Fibroblast of skin of right quadriceps (primary cell): Measurements from ENCODE around the gene MYOCOS.

Source experiments
- DNase-seq: peaks from one replicate; pipeline ENCODE4 v3.0.0-alpha.2; 2013

MYOCOS gene

GRCh38 chr1:171663854-171664575, 42.0 kb downstream of the MYOCOS start:
- DNase-seq, result no peak

DNA sequence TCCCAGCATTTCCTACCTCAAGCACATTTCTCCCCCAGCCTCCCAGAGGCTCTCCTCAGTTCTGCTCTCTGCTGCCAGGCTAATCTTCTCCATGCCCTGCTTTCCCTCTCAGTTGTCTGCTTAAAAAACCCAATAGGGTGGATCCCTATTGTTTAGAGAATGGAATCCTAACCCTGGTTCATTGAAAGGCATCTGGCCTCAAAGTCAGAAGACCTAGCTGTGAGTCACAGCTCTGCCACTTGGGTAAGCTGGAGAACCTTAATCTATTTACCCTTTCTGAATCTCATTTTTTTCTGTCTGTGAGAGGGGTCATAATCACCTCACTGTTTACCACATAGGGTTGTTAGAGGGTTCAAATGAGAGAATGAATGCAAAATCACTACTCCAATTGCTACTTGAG, 42.9 kb downstream of the MYOCOS start:
- DNase-seq, result no peak

- DNase-seq, result no peak
Observed at GRCh38 chr1:171666114-171666769, 44.2 kb downstream of the MYOCOS start.

GRCh38 chr1:171668372-171668771, 46.3 kb downstream of the MYOCOS start:
- no peak for DNase-seq

GRCh38 chr1:171670739-171671138, 48.7 kb downstream of the MYOCOS start:
- no peak for DNase-seq

DNA sequence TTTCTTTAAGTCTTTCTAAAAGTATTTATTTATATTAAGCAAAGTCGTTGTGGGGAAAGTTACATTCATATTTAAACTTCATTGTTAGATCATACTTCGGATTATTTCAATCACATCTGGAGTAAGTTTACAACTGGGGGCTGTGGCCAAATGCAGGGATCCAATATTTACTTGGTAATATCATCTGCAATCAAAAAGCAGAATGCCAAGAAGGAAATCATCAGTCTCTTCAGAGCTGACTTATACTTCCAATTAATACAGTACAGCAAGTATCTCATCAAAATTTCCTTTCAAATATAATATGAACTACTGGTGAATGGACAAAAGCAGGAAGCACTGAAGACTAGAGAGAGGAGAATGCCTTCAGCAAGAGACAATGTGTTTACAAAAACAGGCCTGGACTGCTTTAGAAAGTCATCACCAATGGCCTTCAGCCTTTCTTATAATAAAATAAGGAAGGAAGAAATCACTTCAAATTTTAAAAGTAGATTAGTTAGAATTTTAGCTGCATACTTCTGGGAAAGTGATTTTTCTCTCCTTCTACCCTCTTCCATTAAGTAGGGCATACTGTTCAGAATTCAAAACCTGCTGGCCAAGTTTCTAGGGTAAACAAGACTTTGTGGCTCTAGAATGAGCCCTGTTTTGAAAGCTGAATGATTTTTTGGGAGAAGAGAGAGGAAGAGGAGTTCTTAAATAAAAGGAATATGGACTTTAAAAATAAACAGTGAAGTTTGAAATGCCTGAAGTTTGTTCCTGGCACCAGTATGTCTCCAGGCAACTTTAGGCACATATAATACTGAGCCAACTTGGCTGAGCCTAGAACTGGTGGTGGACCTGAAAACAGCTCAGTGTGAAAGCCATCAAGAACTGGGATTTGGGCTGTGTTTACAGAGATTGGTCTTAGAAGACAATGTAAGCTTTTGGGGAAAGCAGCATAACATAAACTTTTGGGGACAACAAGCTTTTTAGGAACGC, 52.7 kb downstream of the MYOCOS start:
- no peak for DNase-seq
